AG09309 (cell line): Measurements from ENCODE around the gene AGBL4.

Experiments used
- DNase-seq: peaks from one replicate; pipeline ENCODE4 v3.0.0-alpha.2; 2010; ENCODE audit warnings: low read depth
- H3K4me3 ChIP-seq: 2 replicates; pipeline ENCODE4 v1.5.1; 2011; ENCODE audit warnings: mild to moderate bottlenecking, low read depth, low read length, moderate library complexity; ENCODE audit not compliant: control insufficient read depth
- TF ChIP-seq, protein P1 (sequence below): IDR thresholded peaks from 2 replicates; pipeline ENCODE4 v1.5.1; 2011; ENCODE audit warnings: mild to moderate bottlenecking, low read depth, low read length, inconsistent platforms; ENCODE audit not compliant: insufficient read depth, control insufficient read depth; ENCODE audit errors: missing control alignments

Gene AGBL4

DNA sequence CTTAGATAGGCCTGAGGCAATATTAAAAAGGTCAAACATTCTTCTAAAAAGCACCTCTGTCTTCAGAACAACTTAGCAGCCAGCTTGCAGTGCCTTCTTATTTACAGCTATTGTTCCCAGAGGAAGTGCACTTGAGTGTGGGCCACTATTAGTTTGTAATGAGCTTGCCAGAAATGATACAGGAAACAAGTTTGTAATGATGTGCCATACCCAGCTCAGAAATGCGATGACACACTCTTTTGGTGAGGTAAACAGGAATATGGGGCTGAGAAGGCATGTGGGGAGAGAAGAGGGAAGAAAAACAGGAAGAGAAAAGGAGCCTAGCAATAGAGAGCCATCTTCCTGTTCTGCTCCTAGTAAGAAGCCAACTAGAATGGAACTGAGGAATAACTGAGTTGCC lies 295.4 kb downstream of the AGBL4 start:
- no peak overlapping the region for H3K4me3 ChIP-seq
- DNase-seq, result no peak
- TF ChIP-seq, protein P1, sequence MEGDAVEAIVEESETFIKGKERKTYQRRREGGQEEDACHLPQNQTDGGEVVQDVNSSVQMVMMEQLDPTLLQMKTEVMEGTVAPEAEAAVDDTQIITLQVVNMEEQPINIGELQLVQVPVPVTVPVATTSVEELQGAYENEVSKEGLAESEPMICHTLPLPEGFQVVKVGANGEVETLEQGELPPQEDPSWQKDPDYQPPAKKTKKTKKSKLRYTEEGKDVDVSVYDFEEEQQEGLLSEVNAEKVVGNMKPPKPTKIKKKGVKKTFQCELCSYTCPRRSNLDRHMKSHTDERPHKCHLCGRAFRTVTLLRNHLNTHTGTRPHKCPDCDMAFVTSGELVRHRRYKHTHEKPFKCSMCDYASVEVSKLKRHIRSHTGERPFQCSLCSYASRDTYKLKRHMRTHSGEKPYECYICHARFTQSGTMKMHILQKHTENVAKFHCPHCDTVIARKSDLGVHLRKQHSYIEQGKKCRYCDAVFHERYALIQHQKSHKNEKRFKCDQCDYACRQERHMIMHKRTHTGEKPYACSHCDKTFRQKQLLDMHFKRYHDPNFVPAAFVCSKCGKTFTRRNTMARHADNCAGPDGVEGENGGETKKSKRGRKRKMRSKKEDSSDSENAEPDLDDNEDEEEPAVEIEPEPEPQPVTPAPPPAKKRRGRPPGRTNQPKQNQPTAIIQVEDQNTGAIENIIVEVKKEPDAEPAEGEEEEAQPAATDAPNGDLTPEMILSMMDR, result no peak

DNA sequence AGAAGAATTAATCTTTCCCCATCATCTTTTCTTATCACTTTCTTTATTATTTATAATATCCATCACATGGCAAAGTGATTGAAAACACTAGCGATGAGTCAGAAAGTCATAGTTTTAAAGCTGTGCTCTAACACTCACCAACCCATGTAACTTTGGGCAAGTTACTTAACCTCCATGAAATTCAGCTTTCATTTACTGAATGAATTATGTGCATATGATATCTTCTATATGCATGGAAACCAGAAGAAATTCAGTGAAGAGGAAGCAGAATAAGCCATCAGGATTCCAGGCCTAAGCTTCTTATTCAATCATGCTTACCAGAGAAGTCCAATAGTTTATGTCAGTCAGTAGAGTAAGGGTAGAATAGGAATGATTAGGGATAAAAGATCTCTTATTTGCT lies 300.1 kb downstream of the AGBL4 start:
- DNase-seq, result no peak
- TF ChIP-seq, protein P1, result no peak
- no peak overlapping the region for H3K4me3 ChIP-seq

DNA sequence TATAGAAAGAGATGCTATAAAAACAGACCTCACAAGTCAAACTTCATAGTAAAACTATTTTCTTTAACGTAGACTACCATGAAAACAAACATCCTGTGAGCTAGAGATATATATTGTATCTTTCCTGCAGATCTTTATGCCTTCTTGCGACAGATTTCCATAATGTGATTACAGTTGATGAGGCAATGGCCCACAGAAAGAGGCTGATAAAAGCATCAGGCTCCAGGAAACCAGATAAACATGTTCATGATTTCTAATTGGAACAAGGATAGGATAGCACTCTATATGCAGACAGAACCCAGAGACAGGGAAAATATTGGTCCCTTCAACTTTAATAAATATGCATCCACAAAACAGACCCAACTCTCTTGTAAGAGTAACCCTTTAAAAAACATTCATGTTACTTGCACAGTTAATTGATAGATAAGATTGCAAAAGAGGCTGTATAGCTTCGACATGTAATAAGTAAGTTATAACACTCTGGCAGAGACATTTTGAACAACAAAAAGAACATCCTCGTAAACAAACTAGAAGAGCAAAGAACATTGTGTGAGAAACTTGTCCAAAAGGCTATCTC lies 329.4 kb downstream of the AGBL4 start:
- TF ChIP-seq, protein P1, result no peak
- no peak overlapping the region for H3K4me3 ChIP-seq
- DNase-seq, result no peak

DNA sequence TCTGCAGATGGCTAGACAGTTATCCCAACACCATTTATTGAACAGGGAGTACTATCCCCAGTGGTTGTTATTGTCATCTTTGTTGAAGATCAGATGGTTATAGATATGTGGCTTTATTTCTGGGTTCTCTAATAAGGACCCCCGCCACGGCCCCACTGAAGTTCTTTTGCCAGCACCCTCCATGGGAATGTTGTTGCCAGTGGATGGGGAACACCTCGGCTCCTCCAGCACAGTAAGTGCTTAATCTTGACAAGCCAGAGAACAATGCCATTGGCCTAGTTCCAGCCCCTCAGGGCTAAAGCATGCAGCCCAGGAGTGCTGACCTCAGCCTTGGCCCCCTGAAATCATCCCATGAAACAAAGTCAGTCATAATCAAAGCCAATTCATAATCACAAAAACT lies 337.6 kb downstream of the AGBL4 start:
- no peak overlapping the region for H3K4me3 ChIP-seq
- TF ChIP-seq, protein P1, result no peak
- no peak for DNase-seq

DNA sequence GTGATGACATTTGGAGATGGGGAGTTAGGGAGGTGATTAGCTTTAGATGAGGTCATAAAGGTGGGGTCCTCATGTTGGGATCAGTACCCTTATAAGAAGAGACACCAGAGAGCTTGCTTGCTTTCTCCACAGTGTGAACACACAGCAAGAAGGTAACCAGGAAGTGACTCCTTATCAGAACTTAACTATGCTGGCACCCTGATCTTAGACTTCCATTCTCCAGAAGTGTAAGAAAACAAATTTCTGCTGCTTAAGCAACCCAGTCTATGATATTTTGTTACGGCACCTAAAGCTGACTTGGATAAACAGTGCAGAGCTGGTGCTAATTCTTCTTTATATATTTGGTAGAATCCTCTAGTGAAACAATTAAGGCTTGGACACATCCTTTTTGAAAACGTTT lies 346.0 kb downstream of the AGBL4 start:
- DNase-seq, result no peak
- TF ChIP-seq, protein P1, result no peak
- no peak overlapping the region for H3K4me3 ChIP-seq

DNA sequence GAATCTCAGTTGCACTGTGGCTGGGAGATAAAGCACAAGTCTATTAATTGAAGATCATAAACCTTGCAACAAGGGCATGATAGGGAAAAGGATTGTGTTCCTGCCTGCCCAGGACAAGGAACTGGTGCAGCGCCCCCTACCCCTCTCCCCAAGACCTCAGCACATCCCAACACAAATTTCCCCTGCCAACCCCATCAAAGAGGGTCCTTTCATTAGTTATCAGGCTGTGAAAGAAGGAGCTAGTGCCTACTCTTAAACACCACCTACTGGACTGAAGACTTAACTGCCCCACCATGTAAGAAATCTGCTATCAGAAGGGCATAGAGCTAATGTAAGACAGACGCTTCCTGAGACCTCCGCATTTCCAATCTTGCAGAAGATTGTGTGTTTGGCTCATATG lies 372.6 kb downstream of the AGBL4 start:
- DNase-seq, result no peak
- TF ChIP-seq, protein P1, result no peak
- no peak overlapping the region for H3K4me3 ChIP-seq

DNA sequence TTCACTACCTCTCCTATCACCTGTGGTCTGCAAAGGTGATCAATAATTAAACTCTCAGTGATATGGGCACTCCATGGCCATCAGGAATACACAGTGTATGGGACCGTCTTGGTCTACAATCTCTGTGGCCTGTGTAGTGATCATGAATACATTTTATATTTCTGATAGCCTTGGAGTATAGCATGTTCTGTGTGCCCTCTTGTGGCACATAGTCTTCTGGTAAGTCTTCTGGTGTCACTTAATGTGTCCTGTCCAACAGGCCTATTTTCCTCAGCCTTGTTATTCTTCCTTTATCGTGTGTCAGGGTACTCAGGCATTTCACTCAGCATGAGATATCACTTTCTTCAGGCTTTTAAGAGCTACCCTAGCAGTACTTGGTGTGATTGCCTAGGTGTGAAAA lies 393.6 kb downstream of the AGBL4 start:
- H3K4me3 ChIP-seq, result no peak overlapping the region
- TF ChIP-seq, protein P1, result no peak
- no peak for DNase-seq
